ENCODE results near the gene CPPED1.

GRCh38 chr16:12680531-12680930 is 123.2 kb downstream of the CPPED1 start:
- TF ChIP-seq CTCF (IDR thresholded peaks at IDR 0.05 in 8 of 11, conservative IDR thresholded peaks at IDR 0.05 in 3 of 11) (no peak), POLR2A (IDR thresholded peaks at IDR 0.05) (no peak), POLR2AphosphoS5 (IDR thresholded peaks at IDR 0.05) (no peak)

All from spleen (tissue), 7 donors.